ENCODE results near the gene ZNF669. TPM values are rescaled to one million over a fixed set of nuclear protein-coding genes. Genes with fewer than 3 reads are reported as not detected.
"Not testable (repeated sequence)": the region's sequence is repeated elsewhere in the genome, so short reads cannot be mapped to it uniquely, and the experiment has no call there.

The ZNF669 gene
- polyA plus RNA-seq (2012; ENCODE audit: low read depth, missing spikeins), result 4.3 TPM

DNA sequence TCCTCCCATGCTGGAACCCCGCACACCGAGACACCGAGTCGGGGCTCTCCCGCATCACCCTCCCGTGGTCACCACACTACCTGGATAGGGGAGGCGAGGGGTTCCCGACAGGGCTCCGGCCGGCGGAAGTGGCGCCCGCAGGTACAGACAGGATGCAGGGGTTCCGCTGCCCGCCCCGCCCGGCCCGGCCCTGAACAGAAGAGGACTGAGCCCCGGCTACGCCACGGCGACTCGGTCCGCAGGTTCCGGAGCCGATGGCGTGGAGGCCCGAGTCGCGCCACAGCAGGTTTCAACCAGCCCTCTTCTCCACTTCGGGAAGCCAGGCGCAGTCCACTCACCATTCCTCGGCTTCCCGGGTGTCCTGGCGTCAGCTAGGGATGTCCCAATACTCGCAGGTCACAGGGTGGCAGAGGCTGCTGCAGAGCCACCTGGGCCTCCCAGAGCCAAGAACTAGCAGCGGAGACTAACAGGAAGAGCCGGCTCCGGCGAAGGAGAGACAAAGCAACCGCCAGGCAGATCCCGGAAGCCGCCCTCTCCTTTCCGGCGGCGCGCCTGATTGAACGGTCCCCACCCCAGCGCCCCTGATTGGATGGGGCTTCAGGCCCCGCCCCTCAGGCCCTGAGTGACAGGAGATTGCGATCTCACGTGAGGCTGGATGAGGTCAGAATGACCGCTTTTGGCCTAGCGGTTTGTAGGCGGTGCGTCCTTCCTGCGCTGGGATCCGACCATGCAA lies at the start of gene ZNF669:
Gene ZNF669 (minus strand): TSS at position 498 of the 733 bp plus-strand sequence. CDS start 157 bp downstream, at position 341.
- FAIRE-seq (peak; percentile 88), DNase-seq (ENCODE audit: insufficient read length, low spot score) (peak; percentile 90)
- TF ChIP-seq POU2F2 (IDR thresholded peaks at IDR 0.05; ENCODE audit: low read depth, low read length) (0 out of 2 replicates have a peak, but pooled peaks have one; percentile 29), SPI1 (IDR thresholded peaks at IDR 0.05; ENCODE audit: low read depth, low read length) (0 out of 2 replicates have a peak, but pooled peaks have one; percentile 6), POLR2A (IDR thresholded peaks at IDR 0.05; ENCODE audit: low read depth, low read length) (peak; percentile 88), PAX5 (IDR thresholded peaks at IDR 0.05; ENCODE audit: insufficient read depth, low read length, severe bottlenecking) (no peak), TAF1 (IDR thresholded peaks at IDR 0.05; ENCODE audit: low read depth, low read length) (peak; percentile 81; the same call in 1 of the 2 replicates), POLR2AphosphoS5 (IDR thresholded peaks at IDR 0.05; ENCODE audit: low read depth, low read length) (peak; percentile 91)

DNA sequence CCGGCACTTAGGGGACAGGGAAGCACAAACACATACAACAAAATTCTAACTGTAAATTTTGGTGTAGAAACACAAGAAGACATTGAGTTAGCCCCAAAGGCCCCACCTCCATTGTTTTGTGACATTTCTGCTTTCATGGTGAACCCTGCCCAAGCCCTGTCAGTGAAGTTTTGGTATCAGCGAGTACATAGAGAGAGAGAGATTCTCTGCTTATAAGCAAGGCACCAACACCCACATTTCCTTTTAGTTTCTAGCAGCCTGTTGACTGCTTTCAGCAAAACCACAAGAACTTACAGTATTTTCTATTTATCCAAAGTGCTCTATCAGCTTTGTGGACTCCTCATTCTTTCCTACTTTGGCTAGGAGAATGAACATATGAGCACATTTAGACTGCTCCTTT lies 43.6 kb upstream of the ZNF669 start:
- DNase-seq (ENCODE audit: insufficient read length, low spot score) (no peak), FAIRE-seq (no peak)
- no peak for TF ChIP-seq PAX5 (IDR thresholded peaks at IDR 0.05; ENCODE audit: insufficient read depth, low read length, severe bottlenecking)
- TF ChIP-seq POLR2A (IDR thresholded peaks at IDR 0.05; ENCODE audit: low read depth, low read length), result no peak
- no peak for TF ChIP-seq POLR2AphosphoS5 (IDR thresholded peaks at IDR 0.05; ENCODE audit: low read depth, low read length)
- TF ChIP-seq SPI1 (IDR thresholded peaks at IDR 0.05; ENCODE audit: low read depth, low read length), result no peak
- TF ChIP-seq TAF1 (IDR thresholded peaks at IDR 0.05; ENCODE audit: low read depth, low read length), result no peak
- TF ChIP-seq POU2F2 (IDR thresholded peaks at IDR 0.05; ENCODE audit: low read depth, low read length), result no peak

DNA sequence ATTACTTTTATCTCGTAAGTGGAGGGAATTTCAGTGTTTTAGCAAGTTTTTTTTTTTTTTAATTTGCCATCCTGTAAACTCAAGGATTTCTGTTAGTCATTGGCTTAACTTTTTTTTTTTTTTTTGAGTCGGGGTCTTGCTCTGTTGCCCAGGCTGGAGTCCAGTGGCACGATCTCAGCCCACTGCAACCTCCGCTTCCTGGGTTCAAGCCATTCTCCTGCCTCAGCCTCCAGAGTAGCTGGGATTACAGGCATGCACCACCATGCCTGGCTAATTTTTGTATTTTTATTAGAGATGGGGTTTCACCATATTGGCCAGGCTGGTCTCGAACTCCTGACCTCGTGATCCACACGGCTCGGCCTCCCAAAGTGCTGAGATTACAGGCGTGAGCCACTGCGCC lies 43.0 kb upstream of the ZNF669 start:
- not testable (repeated sequence) for DNase-seq (ENCODE audit: insufficient read length, low spot score); FAIRE-seq

DNA sequence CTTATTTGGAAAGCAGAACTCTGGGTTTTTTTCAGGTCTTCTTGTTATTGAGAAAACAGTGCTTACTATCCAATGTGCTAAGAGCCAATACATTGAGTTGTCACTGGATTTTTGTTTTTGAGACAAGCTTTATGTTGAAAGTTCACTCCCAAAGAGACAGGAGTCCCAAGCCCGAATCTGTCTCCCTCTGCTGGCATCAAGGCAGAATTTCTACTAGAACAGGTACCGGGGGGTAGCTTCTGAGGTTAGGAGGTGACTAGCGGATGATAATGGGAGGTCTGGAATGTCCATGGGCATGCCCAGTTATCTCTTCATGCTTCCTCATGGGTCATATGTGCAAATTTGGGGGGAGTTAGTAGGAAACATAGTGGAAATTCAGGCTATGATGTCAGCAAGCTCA lies 42.5 kb upstream of the ZNF669 start:
- DNase-seq (ENCODE audit: insufficient read length, low spot score), result no peak
- FAIRE-seq, result no peak
- TF ChIP-seq SPI1 (IDR thresholded peaks at IDR 0.05; ENCODE audit: low read depth, low read length), result no peak
- no peak; the same call in 1 of the 2 replicates for TF ChIP-seq POLR2A (IDR thresholded peaks at IDR 0.05; ENCODE audit: low read depth, low read length)
- TF ChIP-seq POU2F2 (IDR thresholded peaks at IDR 0.05; ENCODE audit: low read depth, low read length), result no peak
- no peak for TF ChIP-seq TAF1 (IDR thresholded peaks at IDR 0.05; ENCODE audit: low read depth, low read length)
- no peak for TF ChIP-seq POLR2AphosphoS5 (IDR thresholded peaks at IDR 0.05; ENCODE audit: low read depth, low read length)
- TF ChIP-seq PAX5 (IDR thresholded peaks at IDR 0.05; ENCODE audit: insufficient read depth, low read length, severe bottlenecking), result no peak

DNA sequence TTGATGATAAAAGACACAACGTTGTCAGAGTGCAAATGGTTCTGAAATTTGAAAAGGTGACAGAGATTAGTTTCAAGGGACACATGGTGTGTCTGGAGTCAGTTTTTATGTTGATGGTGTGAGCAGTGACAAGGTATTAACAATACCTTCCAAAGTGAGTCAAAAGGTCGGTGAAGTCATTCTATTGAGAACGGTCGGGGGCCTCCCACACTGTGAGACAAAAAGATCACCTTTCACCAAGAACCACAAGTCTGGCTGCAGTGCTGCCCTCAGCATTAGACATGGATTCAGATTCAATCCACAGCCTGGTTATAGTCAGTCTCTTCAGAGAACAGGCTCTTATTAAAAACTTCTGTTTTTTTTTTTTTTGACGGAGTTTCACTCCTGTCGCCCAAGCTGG lies 41.1 kb upstream of the ZNF669 start:
- DNase-seq (ENCODE audit: insufficient read length, low spot score) (no peak), FAIRE-seq (no peak)
- no peak for TF ChIP-seq POLR2AphosphoS5 (IDR thresholded peaks at IDR 0.05; ENCODE audit: low read depth, low read length)
- TF ChIP-seq POLR2A (IDR thresholded peaks at IDR 0.05; ENCODE audit: low read depth, low read length), result no peak
- TF ChIP-seq SPI1 (IDR thresholded peaks at IDR 0.05; ENCODE audit: low read depth, low read length), result no peak
- TF ChIP-seq PAX5 (IDR thresholded peaks at IDR 0.05; ENCODE audit: insufficient read depth, low read length, severe bottlenecking), result no peak
- no peak for TF ChIP-seq POU2F2 (IDR thresholded peaks at IDR 0.05; ENCODE audit: low read depth, low read length)
- no peak for TF ChIP-seq TAF1 (IDR thresholded peaks at IDR 0.05; ENCODE audit: low read depth, low read length)

DNA sequence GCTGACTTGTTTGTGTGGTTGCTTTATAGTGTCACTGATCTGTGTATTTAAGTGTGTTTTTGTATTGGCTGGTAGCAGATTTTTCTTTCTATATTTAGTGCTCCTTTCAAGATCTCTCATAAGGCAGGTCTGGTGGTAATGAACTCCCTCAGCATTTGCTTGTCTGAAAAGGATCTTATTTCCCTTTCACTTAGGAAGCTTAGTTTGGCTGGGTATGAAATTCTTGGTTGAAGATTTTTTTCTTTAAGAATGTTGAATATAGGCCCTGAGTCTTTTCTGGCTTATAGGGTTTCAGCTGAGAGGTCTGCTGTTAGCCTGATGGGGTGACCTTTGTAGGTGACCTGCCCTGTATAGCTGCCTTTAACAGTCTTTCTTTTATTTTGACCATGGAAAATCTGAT lies 35.4 kb upstream of the ZNF669 start:
- FAIRE-seq; DNase-seq (ENCODE audit: insufficient read length, low spot score): not testable (repeated sequence)

DNA sequence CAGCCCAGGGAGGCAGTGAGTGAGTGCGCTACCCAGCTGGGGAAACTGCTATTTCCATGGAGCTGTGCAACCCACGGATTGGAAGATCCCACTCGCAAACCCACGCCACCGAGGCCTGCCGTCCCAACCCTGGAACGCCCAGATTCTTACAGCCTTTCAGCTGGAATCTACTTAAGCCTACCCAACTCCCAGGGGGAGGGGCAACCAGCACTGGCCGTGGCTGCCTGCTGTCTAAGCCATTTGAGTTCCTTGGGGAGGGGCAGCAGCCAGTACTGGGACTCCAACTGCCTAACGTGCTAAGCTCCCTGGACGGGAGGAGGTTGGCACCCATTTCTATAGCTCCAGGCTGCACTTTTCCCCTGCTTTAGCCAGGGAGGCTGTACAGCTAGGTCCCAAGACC lies 27.1 kb upstream of the ZNF669 start:
- FAIRE-seq (no peak), DNase-seq (ENCODE audit: insufficient read length, low spot score) (no peak)
- TF ChIP-seq POLR2AphosphoS5 (IDR thresholded peaks at IDR 0.05; ENCODE audit: low read depth, low read length), result no peak
- no peak for TF ChIP-seq POU2F2 (IDR thresholded peaks at IDR 0.05; ENCODE audit: low read depth, low read length)
- no peak for TF ChIP-seq PAX5 (IDR thresholded peaks at IDR 0.05; ENCODE audit: insufficient read depth, low read length, severe bottlenecking)
- TF ChIP-seq TAF1 (IDR thresholded peaks at IDR 0.05; ENCODE audit: low read depth, low read length), result no peak

DNA sequence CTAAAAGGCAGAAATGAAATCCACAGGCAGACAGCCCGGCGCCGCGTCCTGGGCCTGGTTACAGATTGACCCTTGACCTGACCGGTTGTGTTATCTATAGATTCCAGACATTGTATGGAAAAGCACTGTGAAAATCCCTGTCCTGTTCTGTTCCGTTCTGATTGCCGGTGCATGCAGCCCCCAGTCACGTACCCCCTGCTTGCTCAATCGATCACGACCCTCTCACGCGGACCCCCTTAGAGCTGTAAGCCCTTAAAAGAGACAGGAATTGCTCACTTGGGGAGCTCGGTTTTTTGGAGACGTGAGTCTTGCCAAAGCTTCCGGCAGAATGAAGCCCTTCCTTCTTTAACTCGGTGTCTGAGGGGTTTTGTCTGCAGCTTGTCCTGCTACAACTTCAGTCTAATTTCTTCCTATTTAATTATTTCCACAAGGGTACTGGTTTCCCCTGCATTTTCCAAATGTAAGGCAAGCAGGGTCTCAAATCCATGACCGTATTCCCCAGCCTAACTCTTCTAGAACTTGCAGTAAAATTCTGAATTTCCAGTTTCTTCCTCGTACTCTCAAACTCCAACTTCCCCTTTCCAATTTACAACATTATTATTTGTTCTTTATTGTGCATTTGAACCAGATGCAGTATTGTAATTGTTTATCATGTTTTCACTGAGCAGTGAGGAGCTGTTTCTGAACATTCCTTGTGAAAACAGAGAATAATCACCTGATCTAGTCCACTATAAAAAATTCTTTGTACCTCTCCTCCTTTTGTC lies 23.5 kb upstream of the ZNF669 start:
- not testable (repeated sequence) for DNase-seq (ENCODE audit: insufficient read length, low spot score)
- FAIRE-seq, result peak; percentile 40

DNA sequence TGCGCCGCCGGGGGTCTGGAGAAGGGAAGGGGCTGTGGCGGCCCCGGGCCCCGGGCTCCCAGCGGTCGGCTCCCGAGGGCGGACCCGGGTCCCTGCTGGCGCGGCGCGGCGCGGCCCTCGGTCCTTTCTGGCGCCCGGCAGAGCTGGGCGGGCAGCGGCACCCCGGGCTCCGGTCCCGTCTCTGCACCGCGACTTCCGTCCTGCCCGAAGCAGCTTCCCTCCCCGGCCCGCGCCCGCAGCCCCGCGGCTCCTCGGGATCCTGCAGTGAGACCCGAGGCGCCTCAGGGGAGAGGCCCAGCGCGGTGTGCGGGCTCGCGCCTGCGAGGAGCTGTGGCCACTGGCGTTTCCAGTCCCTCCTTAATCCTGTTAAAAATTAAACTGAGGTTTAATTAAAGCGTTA lies 22.4 kb upstream of the ZNF669 start:
- FAIRE-seq, result peak; percentile 51
- DNase-seq (ENCODE audit: insufficient read length, low spot score), result not testable (repeated sequence)

DNA sequence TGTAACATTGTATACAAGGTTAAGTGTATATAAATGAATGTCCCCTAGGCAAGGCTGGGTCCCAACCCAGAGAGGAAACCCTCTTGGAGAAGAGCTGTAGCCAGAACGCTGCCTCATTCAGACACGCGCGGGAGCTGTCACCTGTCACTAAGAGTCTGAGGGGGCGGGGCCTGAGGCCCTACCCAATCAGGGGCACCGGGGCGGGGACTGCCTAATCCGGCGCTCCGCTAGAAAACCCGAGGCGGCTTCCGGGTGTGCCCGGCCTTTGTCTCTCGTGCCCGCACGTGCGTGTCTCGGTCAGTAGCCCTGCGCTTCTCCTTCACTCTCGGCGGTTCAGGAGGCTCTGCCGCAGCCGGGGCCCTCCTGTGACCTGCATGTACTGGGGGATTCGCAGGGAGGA lies 22.0 kb upstream of the ZNF669 start:
- FAIRE-seq, result peak; percentile 94
- DNase-seq (ENCODE audit: insufficient read length, low spot score), result not testable (repeated sequence)

DNA sequence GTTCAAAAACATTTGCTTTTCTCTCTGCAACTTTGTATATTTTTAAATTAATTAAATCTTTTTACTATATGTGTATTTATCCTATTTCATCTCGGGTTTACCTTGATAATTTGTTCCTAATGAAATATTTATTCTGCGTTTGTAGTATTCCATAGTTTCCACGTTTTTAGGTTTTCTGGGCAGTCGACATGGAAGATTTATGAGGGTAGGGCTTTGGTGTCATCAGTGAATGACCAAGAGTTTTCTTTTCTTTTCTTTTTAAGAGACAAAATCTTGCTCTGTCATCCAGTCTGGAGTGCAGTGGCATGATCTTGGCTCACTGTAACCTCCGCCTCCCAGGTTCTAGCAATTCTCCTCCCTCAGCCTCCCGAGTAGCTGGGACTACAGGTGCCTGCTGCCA lies 17.2 kb upstream of the ZNF669 start:
- no peak for TF ChIP-seq SPI1 (IDR thresholded peaks at IDR 0.05; ENCODE audit: low read depth, low read length)
- no peak for TF ChIP-seq TAF1 (IDR thresholded peaks at IDR 0.05; ENCODE audit: low read depth, low read length)
- TF ChIP-seq POU2F2 (IDR thresholded peaks at IDR 0.05; ENCODE audit: low read depth, low read length), result no peak
- TF ChIP-seq POLR2A (IDR thresholded peaks at IDR 0.05; ENCODE audit: low read depth, low read length), result no peak
- no peak for TF ChIP-seq PAX5 (IDR thresholded peaks at IDR 0.05; ENCODE audit: insufficient read depth, low read length, severe bottlenecking)
- no peak for TF ChIP-seq POLR2AphosphoS5 (IDR thresholded peaks at IDR 0.05; ENCODE audit: low read depth, low read length)
- no peak for FAIRE-seq
- no peak for DNase-seq (ENCODE audit: insufficient read length, low spot score)

DNA sequence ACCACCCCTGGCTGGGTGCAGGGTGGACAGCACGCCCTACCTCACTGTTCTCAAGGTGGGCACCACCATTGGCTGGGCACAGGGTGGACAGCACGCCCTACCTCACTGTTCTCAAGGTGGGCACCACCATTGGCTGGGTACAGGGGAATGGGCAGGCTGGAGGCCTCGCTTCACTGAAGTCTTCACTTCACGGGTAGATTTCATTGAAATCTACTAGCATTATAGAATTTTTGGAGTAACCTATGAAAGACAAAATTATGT lies 16.2 kb upstream of the ZNF669 start:
- not testable (repeated sequence) for DNase-seq (ENCODE audit: insufficient read length, low spot score)

More for the DNA sequence above, 16.2 kb upstream of the ZNF669 start:
- not testable (repeated sequence) for FAIRE-seq
